Choroid plexus epithelial cell (primary cell): ENCODE results near the gene PTPRT.

Source experiments
- DNase-seq: peaks from one replicate; pipeline ENCODE4 v3.0.0-alpha.2; 2010; ENCODE audit warnings: low read depth
- H3K4me3 ChIP-seq: 2 replicates; pipeline ENCODE4 v1.5.1; 2011; ENCODE audit warnings: low read depth, mild to moderate bottlenecking, control low read depth, low read length, moderate library complexity
- CTCF ChIP-seq: conservative IDR thresholded peaks from 2 replicates; pipeline ENCODE4 v1.5.1; 2011; ENCODE audit warnings: low read depth, mild to moderate bottlenecking, control low read depth, inconsistent platforms, low read length, moderate library complexity

Gene PTPRT

DNA sequence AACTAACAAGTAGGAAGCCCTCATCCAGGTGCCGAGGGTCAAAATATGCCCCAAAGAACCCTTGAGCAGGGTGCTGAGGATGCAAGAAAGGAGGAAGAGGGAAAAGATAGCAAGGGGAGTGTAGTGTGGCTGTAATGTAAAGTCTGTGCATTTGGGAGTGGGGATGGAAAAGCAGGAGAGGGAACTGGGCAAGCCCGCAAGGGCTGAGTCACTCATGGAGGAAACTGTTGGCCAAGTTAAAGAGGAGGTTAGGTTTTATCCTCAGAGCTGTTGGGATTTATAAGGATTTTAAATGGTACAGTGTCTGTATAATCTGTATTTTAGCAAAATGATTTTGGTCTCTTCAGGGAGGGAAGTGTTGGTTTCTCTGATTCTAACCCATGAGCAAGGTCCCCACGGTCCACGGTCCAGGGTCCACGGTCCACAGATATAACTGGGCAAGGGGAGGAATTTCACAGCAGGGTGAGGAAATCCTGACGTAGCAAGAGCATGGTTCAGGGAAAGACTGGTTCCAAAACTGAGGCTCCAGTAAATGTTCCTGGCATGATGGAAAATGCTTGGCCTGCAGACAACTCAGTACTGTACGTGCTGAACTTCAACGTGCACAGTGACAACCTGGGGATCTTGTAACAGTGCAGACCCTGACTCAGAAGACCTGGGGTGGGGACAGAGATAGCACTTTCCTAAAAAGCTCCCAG is 759.8 kb downstream of the PTPRT start:
- TF ChIP-seq CTCF: no peak
- H3K4me3 ChIP-seq: no peak overlapping the region
- no peak for DNase-seq

GRCh38 chr20:42419814-42420532 is 769.7 kb downstream of the PTPRT start:
- TF ChIP-seq CTCF: no peak
- H3K4me3 ChIP-seq: no peak overlapping the region
- DNase-seq: no peak

GRCh38 chr20:42406826-42407225 is 782.9 kb downstream of the PTPRT start:
- no peak for DNase-seq
- no peak for TF ChIP-seq CTCF
- no peak overlapping the region for H3K4me3 ChIP-seq

- no peak overlapping the region for H3K4me3 ChIP-seq
- TF ChIP-seq CTCF: no peak
- DNase-seq: no peak
Measured at GRCh38 chr20:42402455-42402854, 787.3 kb downstream of the PTPRT start.

DNA sequence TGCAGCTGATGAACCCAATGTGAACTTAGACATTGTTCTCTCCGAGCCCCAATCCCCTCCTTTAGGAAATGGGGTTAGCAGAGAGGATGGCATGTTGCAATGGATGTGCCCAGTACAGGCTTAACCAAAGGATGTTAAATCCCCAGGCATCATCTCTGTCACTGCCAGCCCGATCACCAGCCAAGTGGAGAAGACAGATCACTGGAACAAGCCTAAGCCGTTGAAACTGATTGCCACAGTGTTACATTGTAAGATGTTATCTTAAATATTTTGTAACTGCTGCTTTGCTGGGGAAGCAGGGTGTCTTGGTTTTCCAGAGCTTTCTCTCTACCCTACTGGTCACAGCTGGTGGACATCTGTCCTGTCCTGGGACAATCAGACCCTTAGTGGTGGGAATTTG is 788.1 kb downstream of the PTPRT start:
- no peak for DNase-seq
- H3K4me3 ChIP-seq: no peak overlapping the region
- TF ChIP-seq CTCF: no peak

DNA sequence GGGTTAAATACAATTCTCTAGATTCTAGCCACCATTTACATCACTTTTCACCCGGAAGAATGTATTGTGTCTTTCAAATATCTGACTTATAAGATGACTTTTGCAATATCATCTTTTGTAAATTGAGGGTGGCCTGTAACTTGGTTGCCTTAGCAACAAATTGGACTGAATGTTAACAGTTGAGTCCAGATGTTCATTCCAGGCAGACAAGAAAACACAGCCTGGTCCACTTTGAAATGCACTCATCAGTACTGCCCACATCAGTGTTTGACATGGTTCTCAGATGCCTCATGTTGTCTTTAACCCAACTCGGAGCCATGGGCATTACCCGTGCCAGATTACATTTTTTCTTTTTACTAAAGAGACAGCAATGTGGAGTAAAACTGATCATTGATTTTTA is 789.9 kb downstream of the PTPRT start:
- no peak for DNase-seq
- TF ChIP-seq CTCF: no peak
- no peak overlapping the region for H3K4me3 ChIP-seq

- no peak for DNase-seq
- H3K4me3 ChIP-seq: no peak overlapping the region
- no peak for TF ChIP-seq CTCF
Measured at GRCh38 chr20:42392442-42392841, 797.3 kb downstream of the PTPRT start.
